Osteocyte (in vitro differentiated cells): Measurements from ENCODE around the gene IL1RAPL1. TPM values are rescaled to one million over a fixed set of nuclear protein-coding genes. Genes with fewer than 3 reads are reported as not detected.

ENCODE experiments used
- DNase-seq: peaks from one replicate; pipeline ENCODE4 v3.0.0; 2021; ENCODE audit warnings: mixed read lengths; ENCODE audit not compliant: unreplicated experiment; ENCODE audit errors: extremely low spot score
- H3K27ac Mint-ChIP-seq: one replicate; pipeline ENCODE4 v1.8.0; 2021; ENCODE audit warnings: mild to moderate bottlenecking, mixed read lengths; ENCODE audit not compliant: unreplicated experiment
- H3K27me3 Mint-ChIP-seq: one replicate; pipeline ENCODE4 v1.8.0; 2021; ENCODE audit warnings: mixed read lengths; ENCODE audit not compliant: unreplicated experiment
- H3K36me3 Mint-ChIP-seq: one replicate; pipeline ENCODE4 v1.8.0; 2021; ENCODE audit warnings: mixed read lengths; ENCODE audit not compliant: unreplicated experiment
- H3K4me1 Mint-ChIP-seq: one replicate; pipeline ENCODE4 v1.8.0; 2021; ENCODE audit warnings: mixed read lengths; ENCODE audit not compliant: unreplicated experiment
- H3K4me3 Mint-ChIP-seq: one replicate; pipeline ENCODE4 v1.8.0; 2021; ENCODE audit warnings: mild to moderate bottlenecking, moderate library complexity, mixed read lengths; ENCODE audit not compliant: unreplicated experiment
- H3K9me3 Mint-ChIP-seq: one replicate; pipeline ENCODE4 v1.8.0; 2021; ENCODE audit warnings: mixed read lengths; ENCODE audit not compliant: unreplicated experiment
- CTCF ChIP-seq: fragments of 200-600 bp; sonication (generic); IDR thresholded peaks from 2 replicates; pipeline ENCODE4 v1.5.0; 2021; ENCODE audit warnings: antibody characterized with exemption, mild to moderate bottlenecking, moderate library complexity
- total RNA-seq: library from RNA; stranded (reverse); gene quantifications from 2 replicates; pipeline ENCODE4 v1.2.1, GENCODE V29; 2021

The IL1RAPL1 gene
- total RNA-seq, 1 donor from 2014 or later, result not detected

- DNase-seq, result no peak
- H3K27me3 Mint-ChIP-seq, result no peaks in the 10 kb centered on the region
- H3K9me3 Mint-ChIP-seq, result no peaks in the 10 kb centered on the region
- H3K4me1 Mint-ChIP-seq, result peaks cover 5% of the 10 kb centered on the region
- H3K36me3 Mint-ChIP-seq, result no peaks in the 10 kb centered on the region
- TF ChIP-seq CTCF, result no peak
- H3K27ac Mint-ChIP-seq, result no peak overlapping the region
- H3K4me3 Mint-ChIP-seq, result no peak overlapping the region
Observed at GRCh38 chrX:29257521-29257920, 670.3 kb downstream of the IL1RAPL1 start.

GRCh38 chrX:29269390-29269789 is 682.1 kb downstream of the IL1RAPL1 start:
- H3K4me1 Mint-ChIP-seq, result no peaks in the 10 kb centered on the region
- H3K4me3 Mint-ChIP-seq, result no peak overlapping the region
- TF ChIP-seq CTCF, result no peak
- H3K9me3 Mint-ChIP-seq, result no peaks in the 10 kb centered on the region
- H3K27ac Mint-ChIP-seq, result no peak overlapping the region
- no peaks in the 10 kb centered on the region for H3K27me3 Mint-ChIP-seq
- no peaks in the 10 kb centered on the region for H3K36me3 Mint-ChIP-seq
- DNase-seq, result no peak

- Mint-ChIP-seq H3K27me3 (no peaks in the 10 kb centered on the region), H3K36me3 (no peaks in the 10 kb centered on the region), H3K4me1 (no peaks in the 10 kb centered on the region), H3K27ac (no peak overlapping the region), H3K4me3 (no peak overlapping the region), H3K9me3 (peaks cover 3% of the 10 kb centered on the region)
- no peak for TF ChIP-seq CTCF
- DNase-seq, result no peak
Observed at GRCh38 chrX:29274517-29274916, 687.3 kb downstream of the IL1RAPL1 start.

- peaks cover 3% of the 10 kb centered on the region for H3K9me3 Mint-ChIP-seq
- H3K27me3 Mint-ChIP-seq, result no peaks in the 10 kb centered on the region
- no peak for TF ChIP-seq CTCF
- no peak for DNase-seq
- H3K4me3 Mint-ChIP-seq, result no peak overlapping the region
- no peaks in the 10 kb centered on the region for H3K36me3 Mint-ChIP-seq
- no peaks in the 10 kb centered on the region for H3K4me1 Mint-ChIP-seq
- no peak overlapping the region for H3K27ac Mint-ChIP-seq
Observed at GRCh38 chrX:29275928-29276327, 688.7 kb downstream of the IL1RAPL1 start.

GRCh38 chrX:29281078-29281742 is 694.0 kb downstream of the IL1RAPL1 start:
- no peaks in the 10 kb centered on the region for H3K36me3 Mint-ChIP-seq
- DNase-seq, result no peak
- no peak for TF ChIP-seq CTCF

More at GRCh38 chrX:29281078-29281742, 694.0 kb downstream of the IL1RAPL1 start:
- Mint-ChIP-seq H3K27me3 (no peaks in the 10 kb centered on the region), H3K27ac (no peak overlapping the region), H3K4me1 (no peaks in the 10 kb centered on the region), H3K9me3 (no peaks in the 10 kb centered on the region), H3K4me3 (no peak overlapping the region)
